ENCODE results near the gene NUTM1.
A peak's percentile ranks its signal among the peaks of the same experiment; 100 is the strongest.

Gene NUTM1

GRCh38 chr15:34357653-34358052 lies 14.5 kb downstream of the NUTM1 start:
- Histone ChIP-seq H3K4me3 (ENCODE audit: low read length) (no peak overlapping the region), H3K36me3 (ENCODE audit: control insufficient read depth, low read depth, low read length) (peaks cover 48% of the 10 kb centered on the region), H3K9me3 (ENCODE audit: control insufficient read depth, low read depth, low read length) (no peaks in the 10 kb centered on the region), H3K4me1 (ENCODE audit: control insufficient read depth, low read depth, low read length) (no peaks in the 10 kb centered on the region), H3K27ac (ENCODE audit: low read length) (no peak overlapping the region), H3K9ac (ENCODE audit: low read length) (no peak overlapping the region), H3K27me3 (ENCODE audit: control insufficient read depth, insufficient read depth, low read length) (no peaks in the 10 kb centered on the region)

- H3K9me3 ChIP-seq (ENCODE audit: control insufficient read depth, low read depth, low read length) = no peaks in the 10 kb centered on the region
Observed at GRCh38 chr15:34358367-34358766, 15.3 kb downstream of the NUTM1 start.

GRCh38 chr15:34358948-34359347 lies 15.8 kb downstream of the NUTM1 start:
- Histone ChIP-seq H3K9ac (ENCODE audit: low read length) (no peak overlapping the region), H3K4me1 (ENCODE audit: control insufficient read depth, low read depth, low read length) (no peaks in the 10 kb centered on the region), H3K27ac (ENCODE audit: low read length) (no peak overlapping the region), H3K27me3 (ENCODE audit: control insufficient read depth, insufficient read depth, low read length) (no peaks in the 10 kb centered on the region), H3K4me3 (ENCODE audit: low read length) (no peak overlapping the region), H3K9me3 (ENCODE audit: control insufficient read depth, low read depth, low read length) (no peaks in the 10 kb centered on the region), H3K36me3 (ENCODE audit: control insufficient read depth, low read depth, low read length) (peaks cover 56% of the 10 kb centered on the region)

More at GRCh38 chr15:34358367-34358766, 15.3 kb downstream of the NUTM1 start:
- H3K9ac ChIP-seq (ENCODE audit: low read length) = no peak overlapping the region
- H3K4me3 ChIP-seq (ENCODE audit: low read length) = no peak overlapping the region
- H3K36me3 ChIP-seq (ENCODE audit: control insufficient read depth, low read depth, low read length) = peaks cover 51% of the 10 kb centered on the region
- no peaks in the 10 kb centered on the region for H3K27me3 ChIP-seq (ENCODE audit: control insufficient read depth, insufficient read depth, low read length)
- no peak overlapping the region for H3K27ac ChIP-seq (ENCODE audit: low read length)
- no peaks in the 10 kb centered on the region for H3K4me1 ChIP-seq (ENCODE audit: control insufficient read depth, low read depth, low read length)

GRCh38 chr15:34359416-34359815 lies 16.3 kb downstream of the NUTM1 start:
- Histone ChIP-seq H3K9me3 (ENCODE audit: control insufficient read depth, low read depth, low read length) (no peaks in the 10 kb centered on the region), H3K27ac (ENCODE audit: low read length) (no peak overlapping the region), H3K36me3 (ENCODE audit: control insufficient read depth, low read depth, low read length) (peaks cover 54% of the 10 kb centered on the region), H3K9ac (ENCODE audit: low read length) (no peak overlapping the region), H3K4me3 (ENCODE audit: low read length) (no peak overlapping the region), H3K27me3 (ENCODE audit: control insufficient read depth, insufficient read depth, low read length) (no peaks in the 10 kb centered on the region), H3K4me1 (ENCODE audit: control insufficient read depth, low read depth, low read length) (no peaks in the 10 kb centered on the region)

- H3K27ac ChIP-seq (ENCODE audit: low read length) = no peak overlapping the region
- H3K4me3 ChIP-seq (ENCODE audit: low read length) = no peak overlapping the region
- no peak overlapping the region for H3K9ac ChIP-seq (ENCODE audit: low read length)
- no peaks in the 10 kb centered on the region for H3K4me1 ChIP-seq (ENCODE audit: control insufficient read depth, low read depth, low read length)
- H3K36me3 ChIP-seq (ENCODE audit: control insufficient read depth, low read depth, low read length) = peaks cover 47% of the 10 kb centered on the region
- H3K9me3 ChIP-seq (ENCODE audit: control insufficient read depth, low read depth, low read length) = no peaks in the 10 kb centered on the region
- H3K27me3 ChIP-seq (ENCODE audit: control insufficient read depth, insufficient read depth, low read length) = no peaks in the 10 kb centered on the region
Observed at GRCh38 chr15:34360298-34360697, 17.2 kb downstream of the NUTM1 start.

GRCh38 chr15:34361278-34361677 lies 18.2 kb downstream of the NUTM1 start:
- Histone ChIP-seq H3K4me1 (ENCODE audit: control insufficient read depth, low read depth, low read length) (peaks cover 7% of the 10 kb centered on the region), H3K27me3 (ENCODE audit: control insufficient read depth, insufficient read depth, low read length) (no peaks in the 10 kb centered on the region), H3K9ac (ENCODE audit: low read length) (no peak overlapping the region), H3K27ac (ENCODE audit: low read length) (no peak overlapping the region), H3K4me3 (ENCODE audit: low read length) (no peak overlapping the region), H3K9me3 (ENCODE audit: control insufficient read depth, low read depth, low read length) (no peaks in the 10 kb centered on the region), H3K36me3 (ENCODE audit: control insufficient read depth, low read depth, low read length) (peaks cover 39% of the 10 kb centered on the region)

GRCh38 chr15:34362047-34362773 lies 19.1 kb downstream of the NUTM1 start:
- H3K9ac ChIP-seq (ENCODE audit: low read length) = no peak overlapping the region
- no peaks in the 10 kb centered on the region for H3K9me3 ChIP-seq (ENCODE audit: control insufficient read depth, low read depth, low read length)
- H3K36me3 ChIP-seq (ENCODE audit: control insufficient read depth, low read depth, low read length) = peaks cover 32% of the 10 kb centered on the region
- no peak overlapping the region for H3K4me3 ChIP-seq (ENCODE audit: low read length)
- H3K4me1 ChIP-seq (ENCODE audit: control insufficient read depth, low read depth, low read length) = peaks cover 7% of the 10 kb centered on the region
- H3K27ac ChIP-seq (ENCODE audit: low read length) = no peak overlapping the region
- no peaks in the 10 kb centered on the region for H3K27me3 ChIP-seq (ENCODE audit: control insufficient read depth, insufficient read depth, low read length)

- Histone ChIP-seq H3K4me3 (ENCODE audit: low read length) (no peak overlapping the region), H3K9ac (ENCODE audit: low read length) (no peak overlapping the region), H3K27ac (ENCODE audit: low read length) (no peak overlapping the region), H3K4me1 (ENCODE audit: control insufficient read depth, low read depth, low read length) (peaks cover 7% of the 10 kb centered on the region), H3K27me3 (ENCODE audit: control insufficient read depth, insufficient read depth, low read length) (no peaks in the 10 kb centered on the region), H3K9me3 (ENCODE audit: control insufficient read depth, low read depth, low read length) (no peaks in the 10 kb centered on the region), H3K36me3 (ENCODE audit: control insufficient read depth, low read depth, low read length) (peaks cover 27% of the 10 kb centered on the region)
Observed at GRCh38 chr15:34364041-34364440, 20.9 kb downstream of the NUTM1 start.

GRCh38 chr15:34365091-34365825 lies 22.1 kb downstream of the NUTM1 start:
- H3K4me1 ChIP-seq (ENCODE audit: control insufficient read depth, low read depth, low read length) = peaks cover 7% of the 10 kb centered on the region
- no peaks in the 10 kb centered on the region for H3K9me3 ChIP-seq (ENCODE audit: control insufficient read depth, low read depth, low read length)
- H3K9ac ChIP-seq (ENCODE audit: low read length) = no peak overlapping the region
- H3K27ac ChIP-seq (ENCODE audit: low read length) = no peak overlapping the region
- peak overlapping the region; percentile 63 for H3K4me3 ChIP-seq (ENCODE audit: low read length)
- H3K36me3 ChIP-seq (ENCODE audit: control insufficient read depth, low read depth, low read length) = peaks cover 18% of the 10 kb centered on the region
- H3K27me3 ChIP-seq (ENCODE audit: control insufficient read depth, insufficient read depth, low read length) = no peaks in the 10 kb centered on the region

GRCh38 chr15:34365836-34366235 lies 22.7 kb downstream of the NUTM1 start:
- Histone ChIP-seq H3K4me3 (ENCODE audit: low read length) (peak overlapping the region; percentile 63), H3K27ac (ENCODE audit: low read length) (no peak overlapping the region), H3K9ac (ENCODE audit: low read length) (peak overlapping the region; percentile 61), H3K27me3 (ENCODE audit: control insufficient read depth, insufficient read depth, low read length) (no peaks in the 10 kb centered on the region), H3K36me3 (ENCODE audit: control insufficient read depth, low read depth, low read length) (peaks cover 16% of the 10 kb centered on the region), H3K4me1 (ENCODE audit: control insufficient read depth, low read depth, low read length) (peaks cover 7% of the 10 kb centered on the region), H3K9me3 (ENCODE audit: control insufficient read depth, low read depth, low read length) (no peaks in the 10 kb centered on the region)

- Histone ChIP-seq H3K4me1 (ENCODE audit: control insufficient read depth, low read depth, low read length) (peaks cover 7% of the 10 kb centered on the region), H3K27ac (ENCODE audit: low read length) (no peak overlapping the region), H3K27me3 (ENCODE audit: control insufficient read depth, insufficient read depth, low read length) (no peaks in the 10 kb centered on the region), H3K36me3 (ENCODE audit: control insufficient read depth, low read depth, low read length) (peaks cover 10% of the 10 kb centered on the region), H3K9me3 (ENCODE audit: control insufficient read depth, low read depth, low read length) (no peaks in the 10 kb centered on the region), H3K9ac (ENCODE audit: low read length) (peak overlapping the region; percentile 61), H3K4me3 (ENCODE audit: low read length) (peak overlapping the region; percentile 63)
Observed at GRCh38 chr15:34366271-34367065, 23.4 kb downstream of the NUTM1 start.
